HG02970 (cell line): ENCODE data around the gene ATG101.
A peak's percentile ranks its signal among the peaks of the same experiment; 100 is the strongest.
"Not testable (repeated sequence)": the region's sequence is repeated elsewhere in the genome, so short reads cannot be mapped to it uniquely, and the experiment has no call there.

Experiments used
- ATAC-seq: cut with Tn5 transposase; IDR thresholded peaks from one replicate; pipeline ENCODE4 v1.9.1; 2021; ENCODE audit warnings: mild to moderate bottlenecking, moderate library complexity, moderate number of reproducible peaks; ENCODE audit not compliant: unreplicated experiment, low FRiP score

Gene ATG101

GRCh38 chr12:52091061-52091460 lies 21.3 kb downstream of the ATG101 start:
- ATAC-seq = no peak

GRCh38 chr12:52091869-52092268 lies 22.1 kb downstream of the ATG101 start:
- ATAC-seq = no peak

- no peak for ATAC-seq
Measured at GRCh38 chr12:52093346-52093745, 23.6 kb downstream of the ATG101 start.

- no peak for ATAC-seq
Measured at GRCh38 chr12:52096332-52097044, 26.7 kb downstream of the ATG101 start.

- ATAC-seq = no peak
Measured at GRCh38 chr12:52097045-52097666, 27.4 kb downstream of the ATG101 start.

GRCh38 chr12:52104431-52105089 lies 34.8 kb downstream of the ATG101 start:
- ATAC-seq = not testable (repeated sequence)

GRCh38 chr12:52116222-52117125 lies 46.7 kb downstream of the ATG101 start:
- ATAC-seq = not testable (repeated sequence)

GRCh38 chr12:52117806-52118475 lies 48.2 kb downstream of the ATG101 start:
- peak; percentile 26 for ATAC-seq

GRCh38 chr12:52119398-52120254 lies 49.8 kb downstream of the ATG101 start:
- no peak for ATAC-seq

- ATAC-seq = no peak
Measured at GRCh38 chr12:52120951-52121823, 51.4 kb downstream of the ATG101 start.

- no peak for ATAC-seq
Measured at GRCh38 chr12:52121824-52122539, 52.2 kb downstream of the ATG101 start.

- ATAC-seq = no peak
Measured at GRCh38 chr12:52122540-52122871, 52.7 kb downstream of the ATG101 start.

- ATAC-seq = no peak
Measured at GRCh38 chr12:52122904-52123303, 53.1 kb downstream of the ATG101 start.

- ATAC-seq = no peak
Measured at GRCh38 chr12:52123487-52124186, 53.9 kb downstream of the ATG101 start.

- no peak for ATAC-seq
Measured at GRCh38 chr12:52125476-52125900, 55.7 kb downstream of the ATG101 start.

GRCh38 chr12:52126050-52126604 lies 56.3 kb downstream of the ATG101 start:
- ATAC-seq = no peak
